A549 (cell line): ENCODE data around the gene RBM12. TPM values are rescaled to one million over a fixed set of nuclear protein-coding genes. Genes with fewer than 3 reads are reported as not detected.

ENCODE experiments used
- ATAC-seq, 2 experiments: fragments of 200-7000 bp in 1 of 2; fragments of >200 bp in 1 of 2; cut with Nextera tagmentation in 1 of 2; cut with Tn5 transposase in 1 of 2; 3 replicates each; pipeline versions ENCODE4 v1.8.0 to v1.9.1; 2018 to 2020; ENCODE audit warnings: mild to moderate bottlenecking in 1 of 2, moderate library complexity in 1 of 2
- CTCF ChIA-PET: fragments of 300-600 bp; sonication (Branson Sonifier 250); formaldehyde crosslinking; extraction: SDS; loops from one replicate; lab custom pipeline; 2021; ENCODE audit warnings: antibody characterized with exemption, inconsistent platforms; lab: Yijun Ruan, JAX
- POLR2A ChIA-PET: fragments of 350-600 bp; formaldehyde crosslinking; extraction: SDS; loops from one replicate; lab custom pipeline; 2021; ENCODE audit warnings: antibody characterized with exemption, inconsistent platforms; lab: Yijun Ruan, JAX
- DNase-seq, 2 experiments: peaks; one replicate each; pipeline versions ENCODE4 v3.0.0 to v3.0.0-alpha.2; 2011 to 2016; ENCODE audit warnings: low read depth in 1 of 2, low spot score in 1 of 2
- FAIRE-seq: peaks from 2 replicates; lab custom pipeline; 2011; peaks lifted over from hg19 to GRCh38; lab: Jason Lieb, UNC
- H3K27ac ChIP-seq, 2 experiments: fragments of >200 bp; sonication (Bioruptor Twin); formaldehyde crosslinking; 3 replicates each; pipeline ENCODE4 v1.5.1; 2016 to 2017
- H3K4me1 ChIP-seq: fragments of >200 bp; sonication (Bioruptor Twin); formaldehyde crosslinking; 3 replicates; pipeline ENCODE4 v1.6.1; 2016
- H3K4me2 ChIP-seq: fragments of >200 bp; sonication (Bioruptor Twin); formaldehyde crosslinking; 3 replicates; pipeline ENCODE4 v1.6.1; 2016
- H3K4me3 ChIP-seq: fragments of >200 bp; sonication (Bioruptor Twin); formaldehyde crosslinking; 3 replicates; pipeline ENCODE4 v1.5.1; 2016
- H3K9me3 ChIP-seq: fragments of >200 bp; sonication (Bioruptor Twin); formaldehyde crosslinking; 3 replicates; pipeline ENCODE4 v1.6.1; 2016
- CHD4 ChIP-seq: fragments of 200-600 bp; sonication (generic); IDR thresholded peaks from 2 replicates; pipeline ENCODE4 v1.6.1; 2016; ENCODE audit warnings: antibody characterized with exemption, mild to moderate bottlenecking, borderline replicate concordance
- EHMT2 ChIP-seq: fragments of 200-600 bp; sonication (generic); IDR thresholded peaks from 2 replicates; pipeline ENCODE4 v1.6.1; 2016; ENCODE audit warnings: antibody characterized with exemption, low read depth, mild to moderate bottlenecking, moderate library complexity
- ESRRA ChIP-seq: fragments of 150-350 bp; IDR thresholded peaks from 2 replicates; pipeline ENCODE4 v1.6.1; 2014; ENCODE audit warnings: mild to moderate bottlenecking, low read length, borderline replicate concordance
- FOXS1 ChIP-seq: fragments of 250-450 bp; sonication (Bioruptor Pico); IDR thresholded peaks from 2 replicates; pipeline ENCODE4 v1.5.0; 2020; ENCODE audit warnings: mild to moderate bottlenecking, moderate library complexity
- GATA3 ChIP-seq: IDR thresholded peaks from 2 replicates; pipeline ENCODE4 v1.6.1; 2012; ENCODE audit warnings: borderline replicate concordance
- HES2 ChIP-seq: fragments of >200 bp; sonication (Bioruptor Twin); formaldehyde crosslinking; IDR thresholded peaks from 2 replicates; pipeline ENCODE4 v1.6.1; 2016
- KDM1A ChIP-seq: fragments of 200-600 bp; sonication (generic); IDR thresholded peaks from 2 replicates; pipeline ENCODE4 v1.6.1; 2016; ENCODE audit warnings: low read depth, mild to moderate bottlenecking
- KDM5A ChIP-seq: fragments of 200-600 bp; sonication (generic); IDR thresholded peaks from 2 replicates; pipeline ENCODE4 v1.6.1; 2016; ENCODE audit warnings: antibody characterized with exemption, mild to moderate bottlenecking
- MAZ ChIP-seq: fragments of 150-350 bp; IDR thresholded peaks from 2 replicates; pipeline ENCODE4 v1.6.1; 2014; ENCODE audit warnings: antibody characterized with exemption, low read depth, low read length, borderline replicate concordance
- RAD21 ChIP-seq, 2 experiments: fragments of >200 bp in 1 of 2; sonication (Bioruptor Twin) in 1 of 2; formaldehyde crosslinking in 1 of 2; IDR thresholded peaks in 1 of 2; conservative IDR thresholded peaks in 1 of 2; 2 replicates in 1 of 2; 3 replicates in 1 of 2; pipeline ENCODE4 v1.6.1; 2012 to 2018; ENCODE audit warnings: inconsistent platforms in 1 of 2
- RARB ChIP-seq: fragments of 250-450 bp; sonication (Bioruptor Pico); IDR thresholded peaks from 2 replicates; pipeline ENCODE4 v1.8.0; 2021; ENCODE audit warnings: mild to moderate bottlenecking, moderate library complexity
- REST ChIP-seq: fragments of 200-600 bp; sonication (generic); IDR thresholded peaks from 2 replicates; pipeline ENCODE4 v1.6.1; 2016; ENCODE audit warnings: antibody characterized with exemption, mild to moderate bottlenecking, moderate library complexity
- SMC3 ChIP-seq: fragments of >200 bp; sonication (Bioruptor Twin); formaldehyde crosslinking; IDR thresholded peaks from 3 replicates; pipeline ENCODE4 v1.6.1; 2018; ENCODE audit warnings: inconsistent platforms
- SREBF2 ChIP-seq: fragments of 450-650 bp; IDR thresholded peaks from 2 replicates; pipeline ENCODE4 v1.6.1; 2014; ENCODE audit warnings: mild to moderate bottlenecking, moderate library complexity
- USF2 ChIP-seq: fragments of 450-650 bp; IDR thresholded peaks from 2 replicates; pipeline ENCODE4 v1.6.1; 2014; ENCODE audit warnings: antibody characterized with exemption
- ZC3H11A ChIP-seq: fragments of 450-650 bp; IDR thresholded peaks from 2 replicates; pipeline ENCODE4 v1.6.1; 2014; ENCODE audit warnings: antibody characterized with exemption, mild to moderate bottlenecking
- ZFP36 ChIP-seq: fragments of 450-650 bp; IDR thresholded peaks from 2 replicates; pipeline ENCODE4 v1.6.1; 2014; ENCODE audit warnings: borderline replicate concordance; ENCODE audit not compliant: partially characterized antibody
- ZNF302 ChIP-seq: fragments of 250-450 bp; sonication (Bioruptor Pico); IDR thresholded peaks from 2 replicates; pipeline ENCODE4 v1.9.0; 2021; ENCODE audit warnings: inconsistent platforms, mild to moderate bottlenecking, moderate library complexity
- ZSCAN20 ChIP-seq: fragments of 250-450 bp; sonication (Bioruptor Pico); IDR thresholded peaks from 2 replicates; pipeline ENCODE4 v1.8.0; 2022; ENCODE audit warnings: mild to moderate bottlenecking, moderate library complexity
- WGBS: methylation state at CpG from one replicate; pipeline ENCODE4 v1.1.6; 2017; ENCODE audit errors: missing lambda C conversion rate; 5-methylcytosine and 5-hydroxymethylcytosine counted together
- polyA plus RNA-seq, 4 experiments: library from polyadenylated mRNA; depleted of rRNA in 3 of 4; stranded (reverse); fragments of >200 nt; fragmentation: RNase III in 1 of 4; extraction: RNeasy Plus Mini Kit Qiagen cat#74134 plus additional on column Dnase treatment in 1 of 4; gene quantifications; 2 replicates in 3 of 4; 3 replicates in 1 of 4; pipeline ENCODE4 v1.2.3, GENCODE V29; 2011 to 2017
- TF ChIP-seq, protein P1 (sequence below): fragments of 250-450 bp; sonication (Bioruptor Pico); IDR thresholded peaks from 2 replicates; pipeline ENCODE4 v1.5.0; 2021; ENCODE audit warnings: mild to moderate bottlenecking, moderate library complexity, borderline replicate concordance

RBM12 gene
- polyA plus RNA-seq, 2 of the 4 experiments (the other 2 are of a cell fraction): 49.9 to 119 TPM

DNA sequence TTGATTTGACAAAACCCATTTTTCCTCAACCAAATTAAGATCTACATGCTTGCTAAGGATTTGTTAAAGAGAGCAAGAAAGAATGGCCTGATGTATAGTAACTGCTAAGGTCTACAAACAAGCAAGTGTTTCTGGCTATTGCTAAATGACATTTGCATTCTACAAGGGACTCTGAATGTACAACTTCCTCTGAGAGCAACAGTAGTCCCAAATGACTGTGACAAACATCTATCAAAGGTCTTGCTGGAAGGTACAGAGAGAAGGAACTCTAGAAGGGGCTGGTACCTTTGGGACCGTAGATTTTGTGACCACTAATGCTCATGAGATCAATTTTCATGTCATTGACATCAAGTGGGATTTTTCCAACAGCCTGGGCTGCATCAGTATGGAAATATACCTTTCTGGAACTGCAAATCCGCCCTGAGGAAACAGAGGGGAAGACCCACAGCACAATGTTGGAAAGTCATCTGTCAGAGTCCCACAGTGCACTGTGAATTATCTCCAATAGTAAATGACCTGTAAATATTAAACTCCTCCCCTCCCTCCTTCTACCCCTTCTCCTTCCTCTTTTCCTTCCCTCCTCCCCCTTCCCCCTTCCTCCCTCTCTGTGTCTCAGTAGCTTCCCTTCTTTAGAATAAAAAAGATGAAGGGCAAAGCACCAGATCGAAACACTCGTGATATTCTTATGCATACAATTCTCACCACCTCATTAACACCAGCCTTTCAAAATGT, 15.9 kb upstream of the RBM12 start:
- Histone ChIP-seq H3K4me2 (no peak overlapping the region), H3K4me1 (no peaks in the 10 kb centered on the region), H3K4me3 (no peak overlapping the region), H3K27ac (no peak overlapping the region), H3K9me3 (no peaks in the 10 kb centered on the region)
- DNase-seq: no peak
- POLR2A ChIA-PET: no interaction called here
- TF ChIP-seq REST: no peak
- TF ChIP-seq ESRRA: no peak
- TF ChIP-seq SMC3: no peak
- TF ChIP-seq ZNF302: no peak
- no peak for TF ChIP-seq RAD21 (conservative IDR thresholded peaks at IDR 0.05 in 1 of 2, IDR thresholded peaks at IDR 0.05 in 1 of 2)
- no peak for TF ChIP-seq USF2
- TF ChIP-seq KDM5A: no peak
- TF ChIP-seq EHMT2: no peak
- TF ChIP-seq FOXS1: no peak
- no peak for TF ChIP-seq SREBF2
- no peak for TF ChIP-seq KDM1A
- TF ChIP-seq, protein P1, sequence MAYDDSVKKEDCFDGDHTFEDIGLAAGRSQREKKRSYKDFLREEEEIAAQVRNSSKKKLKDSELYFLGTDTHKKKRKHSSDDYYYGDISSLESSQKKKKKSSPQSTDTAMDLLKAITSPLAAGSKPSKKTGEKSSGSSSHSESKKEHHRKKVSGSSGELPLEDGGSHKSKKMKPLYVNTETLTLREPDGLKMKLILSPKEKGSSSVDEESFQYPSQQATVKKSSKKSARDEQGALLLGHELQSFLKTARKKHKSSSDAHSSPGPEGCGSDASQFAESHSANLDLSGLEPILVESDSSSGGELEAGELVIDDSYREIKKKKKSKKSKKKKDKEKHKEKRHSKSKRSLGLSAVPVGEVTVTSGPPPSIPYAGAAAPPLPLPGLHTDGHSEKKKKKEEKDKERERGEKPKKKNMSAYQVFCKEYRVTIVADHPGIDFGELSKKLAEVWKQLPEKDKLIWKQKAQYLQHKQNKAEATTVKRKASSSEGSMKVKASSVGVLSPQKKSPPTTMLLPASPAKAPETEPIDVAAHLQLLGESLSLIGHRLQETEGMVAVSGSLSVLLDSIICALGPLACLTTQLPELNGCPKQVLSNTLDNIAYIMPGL (CRISPR knock-in tag): no peak
- TF ChIP-seq HES2: no peak
- no peak for TF ChIP-seq CHD4
- TF ChIP-seq MAZ: no peak
- no peak for TF ChIP-seq ZFP36
- TF ChIP-seq GATA3: no peak
- TF ChIP-seq, all 56 proteins: peak for 0
- FAIRE-seq: no peak
- ATAC-seq: no peak
- WGBS: 93% methylated on average over 4 of the region's 4 CpGs
- CTCF ChIA-PET: interaction anchor here (0.6 to 0.9 kb wide), 2 partner anchors 173 to 216 kb away, joined by 3 to 4 read pairs; no protein-coding TSS in a partner anchor

- Histone ChIP-seq H3K4me3 (no peak overlapping the region), H3K4me1 (no peaks in the 10 kb centered on the region), H3K4me2 (no peak overlapping the region), H3K27ac (no peak overlapping the region), H3K9me3 (no peaks in the 10 kb centered on the region)
- TF ChIP-seq RARB (no peak), HES2 (no peak), ZC3H11A (no peak), ZSCAN20 (no peak), FOXS1 (no peak)
- ChIA-PET CTCF (interaction anchor here (0.8 kb wide), 1 partner anchor 280 kb away, joined by 3 read pairs; the partner anchor contains the start of gene SCAND1), POLR2A (no interaction called here)
- DNase-seq (no peak), ATAC-seq (0 out of 6 replicates have a peak, but pooled peaks of 1 of the 2 experiments have one; percentile 34), FAIRE-seq (no peak)
- WGBS: 95% methylated on average over 8 of the region's 8 CpGs
These were observed 10.2 kb upstream of the RBM12 start for GRCh38 chr20:35674921-35675320.
